ENCODE data around the gene SLC33A1. TPM values are rescaled to one million over a fixed set of nuclear protein-coding genes. Genes with fewer than 3 reads are reported as not detected.
A peak's percentile ranks its signal among the peaks of the same experiment; 100 is the strongest.

Gene SLC33A1
- total and polyA plus RNA-seq, 10 of the 15 experiments (the other 5 are each of a cell fraction or from before 2014, with no cell fraction given), result 6.4 to 25.2 (median 19.8) TPM

DNA sequence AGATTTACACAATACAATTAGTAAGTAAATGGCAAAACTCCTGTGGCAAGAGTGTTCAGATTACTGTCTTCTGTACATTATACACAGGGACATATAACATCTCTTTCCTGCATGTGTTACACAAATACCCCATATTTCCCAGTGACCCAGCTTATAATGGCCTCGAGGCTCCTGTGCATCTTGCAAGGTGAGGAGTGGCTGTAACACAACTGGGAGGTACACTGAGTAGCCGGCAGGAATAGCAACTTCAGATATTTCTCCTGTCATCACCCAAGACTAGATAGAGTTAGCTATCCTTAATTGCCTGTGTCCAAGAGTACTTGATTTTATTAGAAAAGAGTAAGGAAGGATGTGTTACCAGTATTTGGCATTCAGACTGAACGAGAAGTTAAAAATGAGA is 21.8 kb upstream of the SLC33A1 start:
- no peak overlapping the region for H2AFZ ChIP-seq (ENCODE audit: control insufficient read depth, low read depth, low read length)
- H3K4me3 ChIP-seq, result no peak overlapping the region
- no peaks in the 10 kb centered on the region for H3K27me3 ChIP-seq (replicated peaks in 1 of 2; ENCODE audit: control insufficient read depth in 2 of 2, insufficient read depth in 2 of 2, low read length in 1 of 2)
- no peak for ATAC-seq
- WGBS (ENCODE audit: insufficient coverage, insufficient replicate concordance, low lambda C conversion rate, missing lambda C conversion rate), result 95% methylated on average over 3 of the region's 3 CpGs
- FAIRE-seq, result no peak
- no peaks in the 10 kb centered on the region; the same call in 2 of the 3 replicates for H3K9me3 ChIP-seq (replicated peaks; ENCODE audit: control insufficient read depth, insufficient read depth, low read length)
- ChIA-PET CTCF (interaction anchor here (2.3 kb wide), 1 partner anchor 70 kb away, joined by 6 read pairs; the partner anchor contains the start of gene C3orf33), POLR2A (interaction anchor here (1.3 kb wide), 1 partner anchor 9 kb away, joined by 3 read pairs; no protein-coding TSS in a partner anchor), SMC1A (ENCODE audit: uncharacterized antibody, unreplicated experiment) (no interaction called here), RAD21 (ENCODE audit: unreplicated experiment) (no interaction called here)
- TF ChIP-seq ZSCAN29 (IDR thresholded peaks at IDR 0.05) (no peak), BACH1 (IDR thresholded peaks at IDR 0.05; ENCODE audit: borderline replicate concordance) (no peak), SRF (IDR thresholded peaks at IDR 0.05; ENCODE audit: low read depth in 2 of 2, low read length in 2 of 2) (no peak)
- H3K27ac ChIP-seq (ENCODE audit: control insufficient read depth, insufficient read depth), result no peak overlapping the region
- intact Hi-C loops (cut with micrococcal nuclease; ENCODE audit: unreplicated experiment), result loop anchor here (1.0 to 10.0 kb wide), 3 partner anchors 12 to 1289 kb away; partner anchors contain the start of gene CCNL1
- no peak for DNase-seq (ENCODE audit: low read depth, low spot score)
- in situ Hi-C loops (cut with MboI), result no loop called here
- peaks cover 5% of the 10 kb centered on the region for H3K4me1 ChIP-seq (ENCODE audit: control insufficient read depth, insufficient read depth, low read length)
- peak overlapping the region; percentile 15 for H3K4me2 ChIP-seq (ENCODE audit: control insufficient read depth, insufficient read depth)
- no peak overlapping the region for H3K9ac ChIP-seq (ENCODE audit: control insufficient read depth, insufficient read depth, low read length)
- peaks cover 2% of the 10 kb centered on the region; the same call in 1 of the 2 replicates for H4K20me1 ChIP-seq (ENCODE audit: control insufficient read depth, insufficient read depth)
- BruUV-seq (replicated peaks), result no TSS peak
- H3K36me3 ChIP-seq (ENCODE audit: control insufficient read depth in 2 of 2, insufficient read depth in 2 of 2, low read length in 1 of 2), result no peaks in the 10 kb centered on the region; a peak in 1 of 4 replicates
- H3K79me2 ChIP-seq (ENCODE audit: control insufficient read depth, insufficient read depth, low read length), result peaks cover 97% of the 10 kb centered on the region

DNA sequence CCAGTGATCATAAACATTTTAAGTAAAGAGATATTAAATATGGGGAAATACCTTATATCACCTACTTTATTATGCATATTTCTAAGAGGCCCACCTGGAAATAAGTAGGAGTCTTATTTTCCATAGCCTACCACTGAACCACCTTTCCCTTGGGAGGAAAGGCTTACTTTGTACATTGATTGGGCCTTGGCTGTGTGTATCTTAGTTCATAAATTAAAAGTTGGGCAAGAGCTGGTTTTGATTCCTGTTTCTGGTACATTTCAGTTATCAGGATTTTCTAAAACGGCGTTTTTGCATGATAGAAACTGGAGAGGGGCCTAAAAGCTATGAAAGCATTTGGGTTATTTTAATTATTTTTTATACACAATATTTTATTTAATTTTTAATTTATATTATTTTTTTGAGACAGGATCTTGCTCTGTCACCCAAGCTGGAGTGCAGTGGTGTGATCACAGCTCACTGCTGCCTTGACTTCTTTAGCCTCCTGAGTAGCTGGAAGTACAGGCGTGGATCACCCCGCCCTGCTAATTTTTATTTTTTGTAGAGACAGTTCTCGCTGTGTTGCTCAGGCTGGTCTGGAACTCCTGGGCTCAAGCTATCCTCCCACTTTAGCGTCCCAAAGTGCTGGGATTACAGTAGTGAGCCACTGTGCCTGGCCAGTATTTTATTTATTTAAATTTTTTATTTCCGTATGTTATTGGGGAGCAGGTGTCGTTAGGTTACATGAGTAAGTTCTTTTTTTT is 18.8 kb upstream of the SLC33A1 start:
- in situ Hi-C loops (cut with MboI) (no loop called here), intact Hi-C loops (cut with micrococcal nuclease; ENCODE audit: unreplicated experiment) (loop anchor here (5.0 to 10.0 kb wide), 4 partner anchors 66 to 1292 kb away; partner anchors contain the start of genes C3orf33 and CCNL1)
- ChIA-PET RAD21 (ENCODE audit: unreplicated experiment) (interaction anchor here (0.7 to 4.3 kb wide), 3 partner anchors 20 to 67 kb away, joined by 3 to 21 read pairs (median 7); partner anchors contain the start of genes C3orf33 and SLC33A1), POLR2A (interaction anchor here (0.8 to 4.0 kb wide), 5 partner anchors 12 to 67 kb away, joined by 3 to 22 read pairs (median 5); partner anchors contain the start of genes C3orf33 and SLC33A1), SMC1A (ENCODE audit: uncharacterized antibody, unreplicated experiment) (interaction anchor here (0.9 to 2.3 kb wide), 10 partner anchors 9 to 104 kb away, joined by 3 to 11 read pairs (median 4); partner anchors contain the start of gene C3orf33), CTCF (interaction anchor here (0.8 to 1.4 kb wide), 4 partner anchors 9 to 67 kb away, joined by 3 to 7 read pairs (median 4); partner anchors contain the start of gene C3orf33)
- no peak for FAIRE-seq
- Histone ChIP-seq H3K4me2 (ENCODE audit: control insufficient read depth, insufficient read depth) (peak overlapping the region; percentile 5; the same call in 1 of the 2 replicates), H3K27ac (ENCODE audit: control insufficient read depth, insufficient read depth) (no peak overlapping the region; the same call in 1 of the 2 replicates), H3K4me3 (0 out of 2 replicates have a peak overlapping the region, but pooled peaks have one; percentile 10), H3K79me2 (ENCODE audit: control insufficient read depth, insufficient read depth, low read length) (peaks cover 73% of the 10 kb centered on the region), H4K20me1 (ENCODE audit: control insufficient read depth, insufficient read depth) (peaks cover 2% of the 10 kb centered on the region; the same call in 1 of the 2 replicates), H3K9ac (ENCODE audit: control insufficient read depth, insufficient read depth, low read length) (no peak overlapping the region), H3K36me3 (ENCODE audit: control insufficient read depth in 2 of 2, insufficient read depth in 2 of 2, low read length in 1 of 2) (no peaks in the 10 kb centered on the region; a peak in 1 of 4 replicates), H3K4me1 (ENCODE audit: control insufficient read depth, insufficient read depth, low read length) (peaks cover 2% of the 10 kb centered on the region), H3K27me3 (replicated peaks in 1 of 2; ENCODE audit: control insufficient read depth in 2 of 2, insufficient read depth in 2 of 2, low read length in 1 of 2) (no peaks in the 10 kb centered on the region), H3K9me3 (replicated peaks; ENCODE audit: control insufficient read depth, insufficient read depth, low read length) (no peaks in the 10 kb centered on the region; the same call in 2 of the 3 replicates), H2AFZ (ENCODE audit: control insufficient read depth, low read depth, low read length) (no peak overlapping the region)
- BruUV-seq (replicated peaks), result no TSS peak
- WGBS (ENCODE audit: insufficient coverage, insufficient replicate concordance, low lambda C conversion rate, missing lambda C conversion rate), result 82% methylated on average over 8 of the region's 8 CpGs
- TF ChIP-seq POLR2A (IDR thresholded peaks at IDR 0.05; ENCODE audit: low read depth, low read length), result no peak
- no peak for TF ChIP-seq ATF7 (IDR thresholded peaks at IDR 0.05; ENCODE audit: low read depth)
- TF ChIP-seq ESRRA (IDR thresholded peaks at IDR 0.05; ENCODE audit: low read length), result no peak
- no peak for TF ChIP-seq CBFB (IDR thresholded peaks at IDR 0.05; ENCODE audit: low read depth)
- no peak for TF ChIP-seq IKZF2 (IDR thresholded peaks at IDR 0.05)
- TF ChIP-seq CHD1 (IDR thresholded peaks at IDR 0.05; ENCODE audit: low read depth, low read length), result no peak
- TF ChIP-seq RAD21 (IDR thresholded peaks at IDR 0.05; ENCODE audit: insufficient read depth, low read depth, low read length), result no peak
- TF ChIP-seq, protein P1, sequence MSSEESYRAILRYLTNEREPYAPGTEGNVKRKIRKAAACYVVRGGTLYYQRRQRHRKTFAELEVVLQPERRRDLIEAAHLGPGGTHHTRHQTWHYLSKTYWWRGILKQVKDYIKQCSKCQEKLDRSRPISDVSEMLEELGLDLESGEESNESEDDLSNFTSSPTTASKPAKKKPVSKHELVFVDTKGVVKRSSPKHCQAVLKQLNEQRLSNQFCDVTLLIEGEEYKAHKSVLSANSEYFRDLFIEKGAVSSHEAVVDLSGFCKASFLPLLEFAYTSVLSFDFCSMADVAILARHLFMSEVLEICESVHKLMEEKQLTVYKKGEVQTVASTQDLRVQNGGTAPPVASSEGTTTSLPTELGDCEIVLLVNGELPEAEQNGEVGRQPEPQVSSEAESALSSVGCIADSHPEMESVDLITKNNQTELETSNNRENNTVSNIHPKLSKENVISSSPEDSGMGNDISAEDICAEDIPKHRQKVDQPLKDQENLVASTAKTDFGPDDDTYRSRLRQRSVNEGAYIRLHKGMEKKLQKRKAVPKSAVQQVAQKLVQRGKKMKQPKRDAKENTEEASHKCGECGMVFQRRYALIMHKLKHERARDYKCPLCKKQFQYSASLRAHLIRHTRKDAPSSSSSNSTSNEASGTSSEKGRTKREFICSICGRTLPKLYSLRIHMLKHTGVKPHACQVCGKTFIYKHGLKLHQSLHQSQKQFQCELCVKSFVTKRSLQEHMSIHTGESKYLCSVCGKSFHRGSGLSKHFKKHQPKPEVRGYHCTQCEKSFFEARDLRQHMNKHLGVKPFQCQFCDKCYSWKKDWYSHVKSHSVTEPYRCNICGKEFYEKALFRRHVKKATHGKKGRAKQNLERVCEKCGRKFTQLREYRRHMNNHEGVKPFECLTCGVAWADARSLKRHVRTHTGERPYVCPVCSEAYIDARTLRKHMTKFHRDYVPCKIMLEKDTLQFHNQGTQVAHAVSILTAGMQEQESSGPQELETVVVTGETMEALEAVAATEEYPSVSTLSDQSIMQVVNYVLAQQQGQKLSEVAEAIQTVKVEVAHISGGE (CRISPR knock-in tag; IDR thresholded peaks at IDR 0.05), result no peak
- ATAC-seq, result no peak
- DNase-seq (ENCODE audit: low read depth, low spot score), result no peak

All from GM12878 (cell line).